HG03442 (cell line): Measurements from ENCODE around the gene SF3B4.
"Not testable (repeated sequence)": the region's sequence is repeated elsewhere in the genome, so short reads cannot be mapped to it uniquely, and the experiment has no call there.

ENCODE experiments used
- ATAC-seq: cut with Tn5 transposase; IDR thresholded peaks from one replicate; pipeline ENCODE4 v1.9.1; 2021; ENCODE audit warnings: mild to moderate bottlenecking, moderate library complexity; ENCODE audit not compliant: unreplicated experiment

Gene SF3B4

DNA sequence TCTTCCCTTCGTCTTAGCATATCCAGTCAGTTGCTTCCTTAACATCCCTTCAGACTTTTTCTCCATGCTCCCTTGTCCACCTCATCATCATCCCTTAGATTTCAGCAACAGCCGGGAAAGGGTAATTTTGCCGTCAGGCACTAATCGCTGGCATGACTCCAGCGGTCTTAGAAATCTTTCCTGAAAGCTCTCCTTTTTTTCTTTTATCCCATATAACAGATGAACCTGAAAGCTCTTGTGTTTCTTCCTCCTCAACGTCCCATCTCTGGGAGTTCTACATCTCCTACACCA, 38.7 kb downstream of the SF3B4 start:
- no peak for ATAC-seq

- peak; percentile 18 for ATAC-seq
These were observed 39.2 kb downstream of the SF3B4 start for GRCh38 chr1:149888247-149888998.

- ATAC-seq: peak; percentile 44
These were observed 40.0 kb downstream of the SF3B4 start for GRCh38 chr1:149887456-149888246.

DNA sequence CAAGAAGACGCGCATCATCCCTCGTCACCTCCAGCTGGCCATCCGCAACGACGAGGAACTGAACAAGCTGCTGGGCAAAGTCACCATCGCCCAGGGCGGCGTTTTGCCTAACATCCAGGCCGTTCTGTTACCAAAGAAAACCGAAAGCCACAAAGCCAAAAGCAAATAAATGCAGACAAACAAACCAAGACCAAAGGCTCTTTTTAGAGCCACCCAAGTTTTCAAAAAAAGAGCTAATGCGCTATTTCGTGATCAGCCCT, 40.5 kb downstream of the SF3B4 start:
- not testable (repeated sequence) for ATAC-seq

DNA sequence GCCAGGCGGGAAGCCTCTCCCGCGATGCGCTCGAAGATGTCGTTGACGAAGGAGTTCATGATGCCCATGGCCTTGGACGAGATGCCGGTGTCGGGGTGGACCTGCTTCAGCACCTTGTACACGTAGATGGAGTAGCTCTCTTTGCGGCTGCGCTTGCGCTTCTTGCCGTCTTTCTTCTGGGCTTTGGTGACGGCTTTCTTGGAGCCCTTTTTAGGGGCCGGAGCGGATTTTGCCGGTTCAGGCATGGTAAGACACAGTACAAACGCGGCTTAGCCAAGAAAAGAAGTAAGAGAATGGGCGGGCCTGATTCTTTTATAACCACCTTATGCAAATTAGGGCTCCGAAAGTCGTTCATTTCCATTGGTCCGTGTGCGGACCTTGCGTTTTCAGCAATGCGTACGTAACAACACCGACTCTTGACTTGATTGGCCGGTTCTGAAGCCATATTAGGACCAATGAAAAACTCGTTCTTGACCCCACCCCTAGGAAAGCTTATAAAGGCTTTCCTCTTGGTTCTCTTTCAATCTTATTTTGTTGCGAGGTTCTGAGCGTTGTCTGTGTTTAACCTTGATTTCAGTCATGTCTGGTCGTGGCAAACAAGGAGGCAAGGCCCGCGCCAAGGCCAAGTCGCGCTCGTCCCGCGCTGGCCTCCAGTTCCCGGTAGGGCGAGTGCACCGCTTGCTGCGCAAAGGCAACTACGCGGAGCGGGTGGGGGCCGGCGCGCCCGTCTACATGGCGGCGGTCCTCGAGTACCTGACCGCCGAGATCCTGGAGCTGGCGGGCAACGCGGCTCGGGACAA, 41.0 kb downstream of the SF3B4 start:
- ATAC-seq: peak; percentile 62

DNA sequence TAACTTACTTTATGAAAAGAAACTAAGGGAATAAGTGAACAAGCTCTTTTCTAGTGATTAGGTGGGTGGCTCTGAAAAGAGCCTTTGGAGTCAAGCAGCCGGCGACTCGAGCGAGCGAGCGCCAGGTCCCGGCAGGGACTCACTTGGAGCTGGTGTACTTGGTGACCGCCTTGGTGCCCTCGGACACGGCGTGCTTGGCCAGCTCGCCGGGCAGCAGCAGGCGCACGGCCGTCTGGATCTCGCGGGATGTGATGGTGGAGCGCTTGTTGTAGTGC, 41.5 kb downstream of the SF3B4 start:
- ATAC-seq: not testable (repeated sequence)

- no peak for ATAC-seq
These were observed 42.1 kb downstream of the SF3B4 start for GRCh38 chr1:149885339-149886120.

DNA sequence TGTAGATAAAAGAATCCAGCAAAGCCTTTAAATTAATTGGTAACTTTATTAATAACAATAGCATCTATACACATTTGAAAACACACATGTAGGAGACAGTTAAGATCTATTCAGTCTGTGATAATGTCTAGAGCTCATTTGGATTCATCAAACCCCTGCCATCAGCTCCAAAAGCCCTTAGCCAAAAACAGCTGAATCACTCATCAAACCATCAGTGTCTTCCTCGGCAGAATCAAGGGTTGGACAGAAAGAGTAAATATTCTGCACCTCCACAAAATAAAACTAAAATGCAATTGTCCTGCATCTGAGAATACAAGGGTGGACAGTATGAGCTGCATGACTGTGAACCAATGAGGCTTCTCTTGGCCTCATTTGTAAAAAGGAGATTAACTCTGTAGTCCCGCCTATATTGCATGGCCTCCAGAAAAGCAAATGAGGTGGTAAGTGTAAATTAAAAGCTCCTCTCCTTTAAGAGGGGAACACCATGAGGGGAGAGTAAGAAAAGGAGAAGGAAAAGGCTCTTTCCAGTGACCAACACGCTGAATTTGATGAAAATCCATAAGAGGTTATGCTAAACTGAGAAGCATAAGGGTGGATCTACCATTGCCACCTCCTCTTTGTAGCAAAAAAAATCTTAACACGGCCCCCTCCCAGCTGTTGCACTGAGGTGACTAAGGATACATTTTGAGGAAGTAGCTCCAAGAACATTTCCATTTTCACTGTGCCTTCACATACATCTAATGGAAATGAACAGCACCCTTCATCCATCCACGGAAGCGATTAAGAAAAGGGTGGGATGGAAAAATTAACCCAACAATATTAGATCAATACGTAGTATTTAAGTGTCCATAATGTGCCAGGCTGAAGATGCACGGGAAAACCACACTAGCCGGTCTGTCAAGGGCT, 42.9 kb downstream of the SF3B4 start:
- ATAC-seq: no peak

- ATAC-seq: no peak
These were observed 43.9 kb downstream of the SF3B4 start for GRCh38 chr1:149883598-149884247.

DNA sequence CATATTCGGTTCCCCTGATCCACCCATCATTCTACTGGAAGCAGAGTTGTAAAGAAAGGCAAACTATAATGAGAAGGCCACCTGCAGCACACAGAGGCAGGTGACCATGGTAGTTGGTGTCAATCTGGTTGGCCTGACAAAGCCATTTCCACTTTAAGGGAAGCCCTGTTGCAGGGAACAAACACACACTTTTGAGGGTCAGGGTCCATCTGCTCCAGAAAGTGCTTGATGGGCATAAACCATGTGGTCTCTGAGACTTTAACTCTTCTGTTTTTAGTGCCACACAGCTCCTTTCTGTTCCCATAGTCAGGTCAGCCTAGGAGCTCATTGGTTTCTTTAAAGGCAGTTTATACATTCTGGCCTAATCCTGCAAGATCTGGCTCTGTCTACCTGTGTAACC, 45.7 kb downstream of the SF3B4 start:
- no peak for ATAC-seq

- ATAC-seq: no peak
These were observed 48.0 kb downstream of the SF3B4 start for GRCh38 chr1:149879556-149879955.

DNA sequence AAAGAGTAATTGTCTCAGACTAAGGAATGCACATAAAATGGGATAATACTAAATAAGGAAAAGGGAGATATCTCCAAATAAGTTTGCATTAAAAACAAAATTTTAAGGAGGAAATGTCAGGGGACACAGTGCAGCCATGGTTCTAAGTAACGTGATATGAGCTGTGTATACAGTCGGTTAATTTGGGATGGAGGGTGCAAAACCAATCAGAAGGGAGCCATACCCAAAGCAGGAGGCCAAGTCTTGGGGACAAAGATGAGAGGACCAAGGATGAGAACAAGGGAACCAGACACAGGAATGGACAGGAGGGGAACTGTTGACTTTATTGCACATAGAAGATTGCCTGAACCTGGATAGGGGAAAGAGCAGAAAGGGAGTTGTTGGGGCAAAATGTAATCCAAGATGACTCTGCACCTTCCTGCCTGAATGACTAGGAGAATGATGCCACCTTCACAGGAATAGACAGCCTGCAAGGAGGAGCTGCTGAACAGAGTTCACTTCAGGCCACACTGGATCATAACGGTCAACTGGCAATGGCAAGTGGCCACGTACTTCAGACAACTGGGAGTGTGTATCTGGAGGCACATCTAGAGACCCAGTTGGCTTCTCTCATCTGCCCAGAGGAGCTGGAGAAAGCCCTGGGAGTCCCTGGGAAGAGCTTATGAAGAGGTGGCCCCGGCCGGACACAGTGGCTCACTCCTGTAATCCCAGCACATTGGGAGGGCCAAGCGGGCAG, 50.2 kb downstream of the SF3B4 start:
- no peak for ATAC-seq
